B cell (primary cell): ENCODE data around the gene RECK.

ENCODE experiments used
- EZH2 ChIP-seq: IDR thresholded peaks from 2 replicates; pipeline ENCODE4 v1.6.1; 2012; ENCODE audit warnings: borderline replicate concordance, low read depth, mild to moderate bottlenecking, moderate library complexity, low read length; ENCODE audit not compliant: insufficient read depth, poor library complexity, severe bottlenecking
- TF ChIP-seq, protein P1 (sequence below): fragments of 200-600 bp; IDR thresholded peaks from one replicate; pipeline ENCODE4 v1.8.0; 2022; ENCODE audit warnings: antibody characterized with exemption, mild to moderate bottlenecking

DNA sequence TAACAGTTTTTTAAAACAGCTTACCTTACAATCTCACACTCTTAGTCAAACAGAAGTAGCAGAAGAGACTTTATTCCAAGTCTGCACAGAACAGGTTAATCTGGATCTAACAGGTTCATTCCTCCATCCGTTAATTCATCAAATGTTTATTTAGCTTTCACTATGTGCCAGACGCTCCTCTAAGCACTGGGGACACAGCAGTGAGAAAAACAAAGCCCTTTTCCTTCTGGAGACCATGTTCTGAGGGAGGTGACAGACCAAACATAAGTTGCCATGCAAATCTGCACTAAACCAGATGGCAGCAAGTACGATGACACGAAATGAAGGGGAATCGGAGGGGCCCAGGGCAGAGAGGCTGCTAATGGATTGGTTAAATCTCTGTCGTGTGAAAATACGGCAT lies 82.8 kb downstream of the RECK start:
- TF ChIP-seq, protein P1, sequence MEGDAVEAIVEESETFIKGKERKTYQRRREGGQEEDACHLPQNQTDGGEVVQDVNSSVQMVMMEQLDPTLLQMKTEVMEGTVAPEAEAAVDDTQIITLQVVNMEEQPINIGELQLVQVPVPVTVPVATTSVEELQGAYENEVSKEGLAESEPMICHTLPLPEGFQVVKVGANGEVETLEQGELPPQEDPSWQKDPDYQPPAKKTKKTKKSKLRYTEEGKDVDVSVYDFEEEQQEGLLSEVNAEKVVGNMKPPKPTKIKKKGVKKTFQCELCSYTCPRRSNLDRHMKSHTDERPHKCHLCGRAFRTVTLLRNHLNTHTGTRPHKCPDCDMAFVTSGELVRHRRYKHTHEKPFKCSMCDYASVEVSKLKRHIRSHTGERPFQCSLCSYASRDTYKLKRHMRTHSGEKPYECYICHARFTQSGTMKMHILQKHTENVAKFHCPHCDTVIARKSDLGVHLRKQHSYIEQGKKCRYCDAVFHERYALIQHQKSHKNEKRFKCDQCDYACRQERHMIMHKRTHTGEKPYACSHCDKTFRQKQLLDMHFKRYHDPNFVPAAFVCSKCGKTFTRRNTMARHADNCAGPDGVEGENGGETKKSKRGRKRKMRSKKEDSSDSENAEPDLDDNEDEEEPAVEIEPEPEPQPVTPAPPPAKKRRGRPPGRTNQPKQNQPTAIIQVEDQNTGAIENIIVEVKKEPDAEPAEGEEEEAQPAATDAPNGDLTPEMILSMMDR: no peak
- TF ChIP-seq EZH2: no peak
